K562 (cell line): ENCODE measurements around the gene TMEM143. TPM values are rescaled to one million over a fixed set of nuclear protein-coding genes. Genes with fewer than 3 reads are reported as not detected.
A peak's percentile ranks its signal among the peaks of the same experiment; 100 is the strongest.

ENCODE experiments used
- ATAC-seq: fragments of 200-7000 bp; cut with Tn5 transposase; 3 replicates; pipeline ENCODE4 v1.9.1; 2020; ENCODE audit warnings: moderate library complexity
- BruUV-seq: library from RNA; stranded (reverse); fragments of 400-500 nt; replicated peaks from 2 replicates; lab custom pipeline; 2021; lab: Mats Ljungman, UMichigan
- CTCF ChIA-PET: fragments of 300-600 bp; formaldehyde crosslinking; extraction: SDS; loops from one replicate; lab custom pipeline; 2021; ENCODE audit warnings: low intra/inter-chr PET ratio; lab: Yijun Ruan, JAX
- POLR2A ChIA-PET: fragments of 300-600, 350-650 bp; sonication (Branson Sonifier 250); formaldehyde crosslinking; extraction: SDS; loops from one replicate; lab custom pipeline; 2021; ENCODE audit warnings: antibody characterized with exemption, inconsistent platforms; lab: Yijun Ruan, JAX
- DNase-seq, 4 experiments: peaks; one replicate each; pipeline versions ENCODE4 v3.0.0 to v3.0.0-alpha.2; 2011 to 2018; ENCODE audit warnings: low spot score in 3 of 4, mixed read lengths in 3 of 4; ENCODE audit errors: extremely low read depth in 1 of 4
- FAIRE-seq: peaks from 2 replicates; lab custom pipeline; 2011; peaks lifted over from hg19 to GRCh38; lab: Jason Lieb, UNC
- H2AFZ ChIP-seq: 2 replicates; pipeline ENCODE4 v1.6.0; 2011; ENCODE audit warnings: low read depth, low read length, control low read depth, inconsistent platforms
- H3K27ac ChIP-seq: fragments of 200-600 bp; 3 replicates; pipeline ENCODE4 v1.8.0; 2011; ENCODE audit warnings: low read depth, mild to moderate bottlenecking, control low read depth, inconsistent platforms, low read length, moderate library complexity, mixed read lengths; ENCODE audit errors: extremely low read depth
- H3K27me3 ChIP-seq, 2 experiments: fragments of 300-600 bp in 1 of 2; 2 replicates in 1 of 2; 3 replicates in 1 of 2; pipeline versions ENCODE4 v1.6.0 to v1.8.0; 2011; ENCODE audit warnings: inconsistent platforms in 2 of 2, low read length in 2 of 2, mild to moderate bottlenecking in 1 of 2, mixed read lengths in 1 of 2, moderate library complexity in 1 of 2; ENCODE audit not compliant: control insufficient read depth in 2 of 2, insufficient read depth in 2 of 2
- H3K36me3 ChIP-seq: fragments of 300-600 bp; 3 replicates; pipeline ENCODE4 v1.8.0; 2011; ENCODE audit warnings: mild to moderate bottlenecking, low read length, inconsistent platforms; ENCODE audit not compliant: control insufficient read depth, insufficient read depth
- H3K4me1 ChIP-seq, 2 experiments: fragments of 200-600 bp in 1 of 2; replicated peaks in 1 of 2; 2 replicates in 1 of 2; 3 replicates in 1 of 2; pipeline versions ENCODE4 v1.5.1 to v1.8.0; 2011; ENCODE audit warnings: inconsistent platforms in 2 of 2, low read length in 2 of 2, mild to moderate bottlenecking in 1 of 2, mixed read lengths in 1 of 2, moderate library complexity in 1 of 2; ENCODE audit not compliant: control insufficient read depth in 2 of 2, insufficient read depth in 2 of 2
- H3K4me2 ChIP-seq: 2 replicates; pipeline ENCODE4 v1.6.1; 2011; ENCODE audit warnings: low read length, control low read depth, inconsistent platforms, mixed read lengths; ENCODE audit not compliant: insufficient read depth
- H3K4me3 ChIP-seq: fragments of 200-600 bp; sonication (generic), shearing (Covaris generic); 2 replicates; pipeline ENCODE4 v1.5.1; 2016; ENCODE audit warnings: control low read depth, inconsistent platforms
- H3K79me2 ChIP-seq: fragments of 200-600 bp; 3 replicates; pipeline ENCODE4 v1.8.0; 2011; ENCODE audit warnings: low read length, inconsistent platforms; ENCODE audit not compliant: control insufficient read depth, insufficient read depth
- H3K9ac ChIP-seq, 2 experiments: 2 replicates each; pipeline versions ENCODE4 v1.6.0 to v1.6.1; 2011; ENCODE audit warnings: low read depth in 2 of 2, low read length in 2 of 2, control low read depth in 1 of 2, inconsistent platforms in 1 of 2, mild to moderate bottlenecking in 1 of 2, mixed read lengths in 1 of 2; ENCODE audit not compliant: insufficient read depth in 1 of 2
- H3K9me1 ChIP-seq: one replicate; pipeline ENCODE4 v1.6.0; 2011; ENCODE audit warnings: inconsistent platforms, mild to moderate bottlenecking, low read length, moderate library complexity; ENCODE audit not compliant: control insufficient read depth, insufficient read depth
- H3K9me3 ChIP-seq: replicated peaks from 2 replicates; pipeline ENCODE4 v1.5.1; 2011; ENCODE audit warnings: low read depth, low read length, inconsistent platforms; ENCODE audit not compliant: control insufficient read depth, insufficient read depth
- H4K20me1 ChIP-seq: replicated peaks from 2 replicates; pipeline ENCODE4 v1.6.1; 2011; ENCODE audit warnings: low read length, inconsistent platforms, mixed read lengths; ENCODE audit not compliant: control insufficient read depth, insufficient read depth
- E2F3 ChIP-seq: fragments of 250-450 bp; sonication (Bioruptor Pico); IDR thresholded peaks from 2 replicates; pipeline ENCODE4 v1.4.0; 2020; ENCODE audit warnings: mild to moderate bottlenecking
- E2F4 ChIP-seq: sonication (generic); formaldehyde crosslinking; IDR thresholded peaks from 2 replicates; pipeline ENCODE4 v1.8.0; 2022; ENCODE audit warnings: mild to moderate bottlenecking, low read depth, missing genetic modification reagents
- ESRRA ChIP-seq: fragments of 450-650 bp; IDR thresholded peaks from 2 replicates; pipeline ENCODE4 v1.6.1; 2014; ENCODE audit warnings: low read depth, mild to moderate bottlenecking, moderate library complexity, borderline replicate concordance
- HES1 ChIP-seq: fragments of 450-650 bp; IDR thresholded peaks from 2 replicates; pipeline ENCODE4 v1.6.1; 2016; ENCODE audit warnings: low read depth, mild to moderate bottlenecking, moderate library complexity
- HNRNPK ChIP-seq: fragments of 200-400 bp; formaldehyde crosslinking; IDR thresholded peaks from one replicate; pipeline ENCODE4 v1.6.1; 2018; ENCODE audit warnings: mild to moderate bottlenecking, low read depth, low read length; ENCODE audit not compliant: poor library complexity, severe bottlenecking
- MAX ChIP-seq: sonication (generic); formaldehyde crosslinking; IDR thresholded peaks from 2 replicates; pipeline ENCODE4 v1.9.0; 2022; ENCODE audit warnings: mild to moderate bottlenecking, missing genetic modification reagents
- MBD1 ChIP-seq: fragments of 250-450 bp; sonication (Bioruptor Pico); IDR thresholded peaks from 2 replicates; pipeline ENCODE4 v1.8.0; 2022; ENCODE audit warnings: inconsistent platforms
- NR2F6 ChIP-seq: fragments of 450-650 bp; formaldehyde crosslinking; IDR thresholded peaks from 2 replicates; pipeline ENCODE4 v1.4.0; 2020; ENCODE audit warnings: mild to moderate bottlenecking
- PRDM10 ChIP-seq: fragments of 450-650 bp; IDR thresholded peaks from 2 replicates; pipeline ENCODE4 v1.6.1; 2018; ENCODE audit not compliant: partially characterized antibody
- SLC30A9 ChIP-seq: fragments of 250-450 bp; sonication (Bioruptor Pico); IDR thresholded peaks from 2 replicates; pipeline ENCODE4 v1.8.0; 2022; ENCODE audit warnings: mild to moderate bottlenecking, moderate library complexity
- TAF7 ChIP-seq: fragments of 450-650 bp; IDR thresholded peaks from 2 replicates; pipeline ENCODE4 v1.6.1; 2016; ENCODE audit warnings: missing genetic modification characterization, missing compliant biosample characterization
- TEAD4 ChIP-seq, 2 experiments: sonication (generic) in 1 of 2; formaldehyde crosslinking in 1 of 2; IDR thresholded peaks; 2 replicates each; pipeline versions ENCODE4 v1.6.1 to v1.8.0; 2012 to 2022; ENCODE audit warnings: borderline replicate concordance in 1 of 2, inconsistent platforms in 1 of 2, low read length in 1 of 2, mild to moderate bottlenecking in 1 of 2, missing genetic modification reagents in 1 of 2
- XRCC5 ChIP-seq: fragments of 200-400 bp; formaldehyde crosslinking; IDR thresholded peaks from 2 replicates; pipeline ENCODE4 v1.6.1; 2017; ENCODE audit warnings: low read depth, mild to moderate bottlenecking, low read length
- ZNF253 ChIP-seq: fragments of 250-450 bp; sonication (Bioruptor Pico); conservative IDR thresholded peaks from 2 replicates; pipeline ENCODE4 v1.6.1; 2021; ENCODE audit warnings: mild to moderate bottlenecking
- ZNF354B ChIP-seq: fragments of 250-450 bp; sonication (Bioruptor Pico); IDR thresholded peaks from 2 replicates; pipeline ENCODE4 v1.4.0; 2020
- WGBS: fragments of 100-300 bp; shearing (Covaris generic); methylation state at CpG from one replicate; pipeline ENCODE4 v1.1.6; 2016; ENCODE audit warnings: low coverage, mixed read lengths; ENCODE audit not compliant: insufficient coverage; ENCODE audit errors: missing lambda C conversion rate; 5-methylcytosine and 5-hydroxymethylcytosine counted together
- in situ Hi-C: fragments of 300-500 bp; cut with MboI; formaldehyde crosslinking; loops from 4 replicates; pipeline ENCODE4 v1.15.0; 2018; ENCODE audit warnings: inconsistent platforms, mixed read lengths
- intact Hi-C: fragments of 100-400 bp; cut with micrococcal nuclease; formaldehyde crosslinking; loops from 2 replicates; pipeline ENCODE4 v1.14.2; 2022
- polyA plus RNA-seq, 8 experiments: library from polyadenylated mRNA; depleted of rRNA in 4 of 8; stranded (reverse) in 5 of 8; unstranded in 3 of 8; fragments of >200 nt; fragmentation: Nextera tagmentation in 2 of 8; fragmentation: Illumina TruSeq in 1 of 8; extraction: Ambion mirVana in 2 of 8; extraction: Trizol in 1 of 8; gene quantifications; 2 replicates each; pipeline versions ENCODE4 v1.2.1 to v1.2.3, GENCODE V29; 2011 to 2014; ENCODE audit warnings: inconsistent platforms in 1 of 8, missing spikeins in 1 of 8
- total RNA-seq, 7 experiments: library from RNA; depleted of rRNA in 6 of 7; stranded (reverse); fragments of >200 nt in 6 of 7; fragmentation: Illumina TruSeq in 2 of 7; extraction: Trizol in 2 of 7; gene quantifications; 2 replicates each; pipeline versions ENCODE4 v1.2.1 to v1.2.3, GENCODE V29; 2011 to 2021; ENCODE audit warnings: low replicate concordance in 1 of 7

The TMEM143 gene
- total and polyA plus RNA-seq, 9 of the 15 experiments (the other 6 are each of a cell fraction or from before 2014, with no cell fraction given), result 0.66 to 8.8 (median 4.3) TPM

- 13% methylated on average over 12 of the region's 12 CpGs for WGBS
- TF ChIP-seq NR2F6 (CRISPR knock-in tag) (no peak), TAF7 (no peak), E2F3 (CRISPR knock-in tag) (no peak), MAX (CRISPR knock-in tag) (no peak), ZNF354B (no peak), HES1 (no peak), PRDM10 (no peak), ESRRA (no peak), ZNF253 (no peak), HNRNPK (no peak), XRCC5 (no peak), SLC30A9 (CRISPR knock-in tag) (no peak), MBD1 (CRISPR knock-in tag) (no peak), TEAD4 (IDR thresholded peaks at IDR 0.05; ENCODE audit: low read length) (no peak), TEAD4 (CRISPR knock-in tag; IDR thresholded peaks at IDR 0.05; ENCODE audit: borderline replicate concordance) (no peak), E2F4 (CRISPR knock-in tag) (no peak)
These were observed 61.2 kb downstream of the TMEM143 start for GRCh38 chr19:48302600-48302959.

More at GRCh38 chr19:48302600-48302959, 61.2 kb downstream of the TMEM143 start:
- H3K9me3 ChIP-seq, result no peaks in the 10 kb centered on the region
- ChIA-PET CTCF (no interaction called here), POLR2A (no interaction called here)
- no peaks in the 10 kb centered on the region for H3K9me1 ChIP-seq
- peaks cover 12 to 27% of the 10 kb centered on the region in 2 experiments; a peak in 4 of 5 replicates for H3K27me3 ChIP-seq
- DNase-seq (no peak), ATAC-seq (no peak), FAIRE-seq (no peak)
- H2AFZ ChIP-seq, result no peak overlapping the region
- no peak overlapping the region for H3K4me2 ChIP-seq
- no peak overlapping the region for H3K27ac ChIP-seq
- no TSS peak for BruUV-seq
- intact Hi-C loops (no loop called here), in situ Hi-C loops (loop anchor here (5.0 to 10.0 kb wide), 2 partner anchors 45 to 338 kb away; no protein-coding TSS in a partner anchor)
- H3K4me3 ChIP-seq, result no peak overlapping the region
- H4K20me1 ChIP-seq, result no peaks in the 10 kb centered on the region
- H3K9ac ChIP-seq, result peak overlapping the region in 1 of 2 experiments; percentile 42; a peak in 2 of 4 replicates
- peaks cover 0 to 17% of the 10 kb centered on the region in 2 experiments; a peak in 1 of 5 replicates for H3K4me1 ChIP-seq
- no peaks in the 10 kb centered on the region for H3K36me3 ChIP-seq
- no peaks in the 10 kb centered on the region for H3K79me2 ChIP-seq
